PFSK-1 (cell line): ENCODE results near the gene OSBPL9.

ENCODE experiments used
- FOXP2 ChIP-seq: optimal IDR thresholded peaks from 2 replicates; pipeline ENCODE3; 2011; ENCODE audit warnings: borderline replicate concordance, control low read depth, inconsistent platforms; ENCODE audit not compliant: insufficient read depth; ENCODE audit errors: extremely low read length, extremely low read depth
- POLR2AphosphoS5 ChIP-seq: IDR thresholded peaks from 2 replicates; pipeline ENCODE4 v1.6.1; 2012; ENCODE audit warnings: low read depth, mild to moderate bottlenecking, control low read depth, low read length, moderate library complexity
- REST ChIP-seq, 2 experiments: IDR thresholded peaks; 2 replicates each; pipeline versions ENCODE4 v1.6.1 to v1.8.0; 2011 to 2012; ENCODE audit warnings: low read depth in 2 of 2, low read length in 2 of 2, control low read depth in 1 of 2, inconsistent platforms in 1 of 2, mild to moderate bottlenecking in 1 of 2, moderate library complexity in 1 of 2; ENCODE audit not compliant: insufficient read depth in 1 of 2
- SIN3A ChIP-seq: IDR thresholded peaks from 2 replicates; pipeline ENCODE4 v1.6.1; 2012; ENCODE audit warnings: mild to moderate bottlenecking, low read length, moderate library complexity, borderline replicate concordance; ENCODE audit not compliant: insufficient read depth
- TAF1 ChIP-seq: IDR thresholded peaks from 2 replicates; pipeline ENCODE4 v1.6.1; 2012; ENCODE audit warnings: low read length, control low read depth, borderline replicate concordance; ENCODE audit not compliant: insufficient read depth

The OSBPL9 gene

GRCh38 chr1:51749151-51749550 lies 132.3 kb downstream of the OSBPL9 start:
- TF ChIP-seq POLR2AphosphoS5 (no peak), SIN3A (no peak), FOXP2 (no peak), TAF1 (no peak), REST (IDR thresholded peaks at IDR 0.05; ENCODE audit: insufficient read depth in 1 of 2, low read depth in 2 of 2, low read length in 2 of 2) (no peak)

GRCh38 chr1:51750218-51750617 lies 133.3 kb downstream of the OSBPL9 start:
- no peak for TF ChIP-seq POLR2AphosphoS5
- TF ChIP-seq FOXP2, result no peak
- no peak for TF ChIP-seq TAF1
- no peak for TF ChIP-seq SIN3A
- TF ChIP-seq REST (IDR thresholded peaks at IDR 0.05; ENCODE audit: insufficient read depth in 1 of 2, low read depth in 2 of 2, low read length in 2 of 2), result no peak

GRCh38 chr1:51750729-51751128 lies 133.8 kb downstream of the OSBPL9 start:
- TF ChIP-seq SIN3A, result no peak
- TF ChIP-seq TAF1, result no peak
- TF ChIP-seq REST (IDR thresholded peaks at IDR 0.05; ENCODE audit: insufficient read depth in 1 of 2, low read depth in 2 of 2, low read length in 2 of 2), result no peak
- no peak for TF ChIP-seq POLR2AphosphoS5
- no peak for TF ChIP-seq FOXP2

- TF ChIP-seq REST (IDR thresholded peaks at IDR 0.05; ENCODE audit: insufficient read depth in 1 of 2, low read depth in 2 of 2, low read length in 2 of 2) (no peak), POLR2AphosphoS5 (no peak), TAF1 (no peak), FOXP2 (no peak), SIN3A (no peak)
These were observed 135.4 kb downstream of the OSBPL9 start for GRCh38 chr1:51752073-51752948.
